Glutamatergic neuron (in vitro differentiated cells): ENCODE measurements around the gene URGCP. TPM values are rescaled to one million over a fixed set of nuclear protein-coding genes. Genes with fewer than 3 reads are reported as not detected.

Experiments used
- DNase-seq: peaks from one replicate; pipeline ENCODE4 v3.0.0; 2022
- H3K27ac Mint-ChIP-seq: one replicate; pipeline ENCODE4 v1.8.0; 2020; ENCODE audit warnings: mild to moderate bottlenecking, mixed read lengths, inconsistent platforms; ENCODE audit not compliant: unreplicated experiment
- H3K27me3 Mint-ChIP-seq: one replicate; pipeline ENCODE4 v1.8.0; 2020; ENCODE audit warnings: mild to moderate bottlenecking, moderate library complexity, mixed read lengths, inconsistent platforms; ENCODE audit not compliant: unreplicated experiment
- H3K36me3 Mint-ChIP-seq: one replicate; pipeline ENCODE4 v1.8.0; 2020; ENCODE audit warnings: mild to moderate bottlenecking, mixed read lengths, inconsistent platforms; ENCODE audit not compliant: unreplicated experiment
- H3K4me1 Mint-ChIP-seq: one replicate; pipeline ENCODE4 v1.8.0; 2020; ENCODE audit warnings: mild to moderate bottlenecking, low read depth, mixed read lengths, inconsistent platforms; ENCODE audit not compliant: unreplicated experiment
- H3K4me3 Mint-ChIP-seq: one replicate; pipeline ENCODE4 v1.8.0; 2020; ENCODE audit warnings: mild to moderate bottlenecking, mixed read lengths, inconsistent platforms; ENCODE audit not compliant: unreplicated experiment
- H3K9me3 Mint-ChIP-seq: one replicate; pipeline ENCODE4 v1.8.0; 2020; ENCODE audit warnings: mild to moderate bottlenecking, moderate library complexity, mixed read lengths, inconsistent platforms; ENCODE audit not compliant: unreplicated experiment
- CTCF ChIP-seq: fragments of 200-600 bp; sonication (generic); IDR thresholded peaks from one replicate; pipeline ENCODE4 v1.5.0; 2021; ENCODE audit not compliant: partially characterized antibody, unreplicated experiment
- total RNA-seq: library from RNA; stranded (reverse); fragmentation: NEBNext Ultra II Directional; extraction: Animal tissue kit (Norgen Biotek cat#: 25700); gene quantifications from one replicate; pipeline ENCODE4 v1.2.1, GENCODE V29; 2021; ENCODE audit not compliant: unreplicated experiment

The URGCP gene
- total RNA-seq, 1 donor from 2014 or later = 17.8 TPM

- Mint-ChIP-seq H3K4me3 (no peak overlapping the region), H3K27ac (no peak overlapping the region), H3K27me3 (peaks cover 5% of the 10 kb centered on the region), H3K4me1 (peaks cover 8% of the 10 kb centered on the region), H3K9me3 (peaks cover 1% of the 10 kb centered on the region), H3K36me3 (peaks cover 7% of the 10 kb centered on the region)
- DNase-seq = no peak
- no peak for TF ChIP-seq CTCF
Measured at GRCh38 chr7:43876241-43876640, 30.2 kb downstream of the URGCP start.

- Mint-ChIP-seq H3K4me1 (peaks cover 12% of the 10 kb centered on the region), H3K27me3 (peaks cover 10% of the 10 kb centered on the region), H3K9me3 (peaks cover 6% of the 10 kb centered on the region), H3K4me3 (no peak overlapping the region), H3K27ac (no peak overlapping the region), H3K36me3 (peaks cover 7% of the 10 kb centered on the region)
- DNase-seq = no peak
- TF ChIP-seq CTCF = no peak
Measured at GRCh38 chr7:43873300-43873699, 33.1 kb downstream of the URGCP start.

GRCh38 chr7:43872406-43873110 lies 33.8 kb downstream of the URGCP start:
- Mint-ChIP-seq H3K4me3 (no peak overlapping the region), H3K36me3 (peaks cover 7% of the 10 kb centered on the region), H3K27ac (no peak overlapping the region), H3K4me1 (peaks cover 12% of the 10 kb centered on the region), H3K27me3 (peaks cover 7% of the 10 kb centered on the region), H3K9me3 (peaks cover 5% of the 10 kb centered on the region)
- no peak for DNase-seq
- TF ChIP-seq CTCF = no peak

GRCh38 chr7:43871064-43871463 lies 35.3 kb downstream of the URGCP start:
- Mint-ChIP-seq H3K27me3 (peaks cover 7% of the 10 kb centered on the region), H3K9me3 (peaks cover 5% of the 10 kb centered on the region), H3K36me3 (peaks cover 4% of the 10 kb centered on the region), H3K27ac (no peak overlapping the region), H3K4me3 (no peak overlapping the region), H3K4me1 (peaks cover 12% of the 10 kb centered on the region)
- no peak for TF ChIP-seq CTCF
- DNase-seq = no peak

GRCh38 chr7:43870316-43870715 lies 36.1 kb downstream of the URGCP start:
- TF ChIP-seq CTCF = no peak
- H3K36me3 Mint-ChIP-seq = peaks cover 4% of the 10 kb centered on the region
- H3K4me1 Mint-ChIP-seq = peaks cover 12% of the 10 kb centered on the region
- H3K27ac Mint-ChIP-seq = no peak overlapping the region
- DNase-seq = no peak
- peaks cover 5% of the 10 kb centered on the region for H3K9me3 Mint-ChIP-seq
- H3K27me3 Mint-ChIP-seq = peaks cover 6% of the 10 kb centered on the region
- H3K4me3 Mint-ChIP-seq = no peak overlapping the region
